Spleen (tissue), 11 donors: ENCODE data around the gene DOK7. TPM values are rescaled to one million over a fixed set of nuclear protein-coding genes. Genes with fewer than 3 reads are reported as not detected.

Source experiments
- DNase-seq: peaks from one replicate; pipeline ENCODE4 v3.0.0-alpha.2; 2020
- H3K27ac ChIP-seq, 8 donors: fragments of 200-600 bp; sonication (generic) in 7 of 8; 1 replicate in 4 of 8; 2 replicates in 4 of 8; pipeline versions ENCODE4 v1.5.0 to v1.8.0; 2016 to 2021; ENCODE audit warnings: inconsistent platforms in 4 of 8, mild to moderate bottlenecking in 4 of 8, moderate library complexity in 1 of 8
- H3K27me3 ChIP-seq, 7 donors: fragments of 200-600 bp; sonication (generic) in 6 of 7; replicated peaks in 1 of 7; 1 replicate in 4 of 7; 2 replicates in 3 of 7; pipeline versions ENCODE4 v1.5.0 to v1.8.0; 2016 to 2021; ENCODE audit warnings: inconsistent platforms in 3 of 7, mild to moderate bottlenecking in 1 of 7
- H3K36me3 ChIP-seq, 6 donors: fragments of 200-600 bp; sonication (generic) in 5 of 6; 1 replicate in 4 of 6; 2 replicates in 2 of 6; pipeline versions ENCODE4 v1.5.0 to v1.8.0; 2016 to 2021; ENCODE audit warnings: inconsistent platforms in 2 of 6
- H3K4me1 ChIP-seq, 6 donors: fragments of 200-600 bp; sonication (generic) in 5 of 6; 1 replicate in 3 of 6; 2 replicates in 3 of 6; pipeline versions ENCODE4 v1.5.0 to v1.8.0; 2016 to 2021; ENCODE audit warnings: inconsistent platforms in 3 of 6
- H3K4me3 ChIP-seq, 8 donors: fragments of 200-600 bp; sonication (generic) in 7 of 8; 1 replicate in 4 of 8; 2 replicates in 4 of 8; pipeline versions ENCODE4 v1.5.0 to v1.8.0; 2016 to 2021; ENCODE audit warnings: inconsistent platforms in 4 of 8, mild to moderate bottlenecking in 4 of 8, moderate library complexity in 2 of 8
- H3K9me3 ChIP-seq, 8 donors: fragments of 200-600 bp; sonication (generic) in 7 of 8; 1 replicate in 4 of 8; 2 replicates in 4 of 8; pipeline versions ENCODE4 v1.5.0 to v1.8.0; 2016 to 2021; ENCODE audit warnings: inconsistent platforms in 4 of 8
- CTCF ChIP-seq, 11 experiments: fragments of 200-600 bp in 7 of 11; fragments of 450-650 bp in 4 of 11; sonication (generic) in 4 of 11; IDR thresholded peaks in 8 of 11; conservative IDR thresholded peaks in 3 of 11; 1 replicate in 7 of 11; 2 replicates in 4 of 11; pipeline versions ENCODE4 v1.4.0 to v1.8.0; 2016 to 2021; ENCODE audit warnings: antibody characterized with exemption in 11 of 11, inconsistent platforms in 4 of 11, mild to moderate bottlenecking in 1 of 11
- POLR2A ChIP-seq, 3 donors: fragments of 450-650 bp; IDR thresholded peaks; one replicate each; pipeline ENCODE4 v1.5.1; 2017; ENCODE audit warnings: antibody characterized with exemption in 3 of 3, mild to moderate bottlenecking in 1 of 3
- POLR2AphosphoS5 ChIP-seq, 3 donors: sonication (generic); formaldehyde crosslinking; IDR thresholded peaks; one replicate each; pipeline ENCODE4 v1.5.1; 2017; ENCODE audit warnings: antibody characterized with exemption in 3 of 3
- WGBS, 5 donors: extraction: QIAGEN DNeasy Blood & Tissue Kit in 3 of 5; methylation state at CpG; one replicate each; pipeline versions ENCODE4 v1.1.5 to v1.1.7; 2013 to 2018; 5-methylcytosine and 5-hydroxymethylcytosine counted together
- intact Hi-C: fragments of 100-400 bp; cut with DNase I; formaldehyde crosslinking; loops from one replicate; pipeline ENCODE4 v1.15.0; 2023; ENCODE audit warnings: low total_unique reads
- polyA plus RNA-seq, 3 donors: library from polyadenylated mRNA; stranded (reverse); fragments of 200-250 nt; gene quantifications; one replicate each; pipeline ENCODE4 v1.2.1, GENCODE V29; 2013
- total RNA-seq, 7 donors: library from RNA; depleted of rRNA in 3 of 7; stranded (reverse); fragments of >200 nt in 3 of 7; fragmentation: NEBNext Ultra II Directional in 4 of 7; extraction: Animal tissue kit (Norgen Biotek cat#: 25700) in 4 of 7; gene quantifications; one replicate each; pipeline versions ENCODE4 v1.1.0 to v1.2.1, GENCODE V29; 2016 to 2021
- donor health status: healthy with polysubstance abuse.
- donor health status: DM: no; HTN: no; CAD: no; lungs with moderate emphysema.
- donor health status: DM: no; HTN: no; CAD: no.
- donor health status: Bipolar disorder and iron deficiency.
- donor health status: healthy.
- donor health status: DM: no; HTN: no; CAD: no.
- donor health status: DM: yes; HTN: yes; CAD: no.

DOK7 gene
- total and polyA plus RNA-seq, 10 donors: 0.69 to 13.5 (median 1.7) TPM

GRCh38 chr4:3421470-3421869 is 41.6 kb upstream of the DOK7 start:
- DNase-seq: peak; percentile 51
- Histone ChIP-seq H3K4me1 (no peaks in the 10 kb centered on the region), H3K27ac (no peak overlapping the region), H3K4me3 (no peak overlapping the region), H3K36me3 (peaks cover 0 to 70% (median 8%) of the 10 kb centered on the region in 6 donors), H3K27me3 (no peaks in the 10 kb centered on the region), H3K9me3 (no peaks in the 10 kb centered on the region)
- 87 to 91% (median 90%) methylated on average over 10 to 12 of the region's 12 CpGs for WGBS, 5 donors
- intact Hi-C loops: no loop called here
- no peak for TF ChIP-seq POLR2AphosphoS5 (IDR thresholded peaks at IDR 0.05)
- TF ChIP-seq CTCF (IDR thresholded peaks at IDR 0.05 in 8 of 11, conservative IDR thresholded peaks at IDR 0.05 in 3 of 11): no peak
- TF ChIP-seq POLR2A (IDR thresholded peaks at IDR 0.05): no peak

- 84 to 90% (median 88%) methylated on average over 22 to 29 of the region's 29 CpGs for WGBS, 5 donors
- no peaks in the 10 kb centered on the region for H3K4me1 ChIP-seq
- DNase-seq: peak; percentile 67
- no peak for TF ChIP-seq POLR2AphosphoS5 (IDR thresholded peaks at IDR 0.05)
- no peak for TF ChIP-seq CTCF (IDR thresholded peaks at IDR 0.05 in 8 of 11, conservative IDR thresholded peaks at IDR 0.05 in 3 of 11)
- no peak for TF ChIP-seq POLR2A (IDR thresholded peaks at IDR 0.05)
- no peaks in the 10 kb centered on the region for H3K27me3 ChIP-seq
- H3K27ac ChIP-seq: no peak overlapping the region
- intact Hi-C loops: no loop called here
- no peaks in the 10 kb centered on the region for H3K9me3 ChIP-seq
- peaks cover 0 to 69% (median 6%) of the 10 kb centered on the region in 6 donors for H3K36me3 ChIP-seq
- no peak overlapping the region for H3K4me3 ChIP-seq
Observed at GRCh38 chr4:3422241-3422801, 40.8 kb upstream of the DOK7 start.

GRCh38 chr4:3422808-3423297 is 40.3 kb upstream of the DOK7 start:
- DNase-seq: no peak
- Histone ChIP-seq H3K27me3 (no peaks in the 10 kb centered on the region), H3K4me1 (no peaks in the 10 kb centered on the region), H3K4me3 (no peak overlapping the region), H3K36me3 (peaks cover 0 to 66% (median 3%) of the 10 kb centered on the region in 6 donors), H3K9me3 (no peaks in the 10 kb centered on the region), H3K27ac (no peak overlapping the region)
- no peak for TF ChIP-seq POLR2AphosphoS5 (IDR thresholded peaks at IDR 0.05)
- no peak for TF ChIP-seq POLR2A (IDR thresholded peaks at IDR 0.05)
- TF ChIP-seq CTCF (IDR thresholded peaks at IDR 0.05 in 8 of 11, conservative IDR thresholded peaks at IDR 0.05 in 3 of 11): no peak
- WGBS, 5 donors: 88 to 96% (median 92%) methylated on average over 4 to 19 of the region's 19 CpGs
- intact Hi-C loops: no loop called here

- WGBS, 5 donors: 89 to 97% (median 93%) methylated on average over 15 to 16 of the region's 16 CpGs
- Histone ChIP-seq H3K4me1 (no peaks in the 10 kb centered on the region), H3K4me3 (no peak overlapping the region), H3K36me3 (peaks cover 0 to 63% (median 0%) of the 10 kb centered on the region in 6 donors), H3K9me3 (no peaks in the 10 kb centered on the region), H3K27ac (no peak overlapping the region), H3K27me3 (no peaks in the 10 kb centered on the region)
- no peak for TF ChIP-seq CTCF (IDR thresholded peaks at IDR 0.05 in 8 of 11, conservative IDR thresholded peaks at IDR 0.05 in 3 of 11)
- TF ChIP-seq POLR2A (IDR thresholded peaks at IDR 0.05): no peak
- no peak for TF ChIP-seq POLR2AphosphoS5 (IDR thresholded peaks at IDR 0.05)
- no peak for DNase-seq
- intact Hi-C loops: no loop called here
Observed at GRCh38 chr4:3423406-3423805, 39.7 kb upstream of the DOK7 start.
